IPS-15b (cell line): ENCODE results near the gene DUS2.
"Not testable (repeated sequence)": the region's sequence is repeated elsewhere in the genome, so short reads cannot be mapped to it uniquely, and the experiment has no call there.

Source experiments
- H3K27me3 ChIP-seq: one replicate; pipeline ENCODE4 v1.6.1; 2013; ENCODE audit warnings: low read length; ENCODE audit not compliant: control insufficient read depth, insufficient read depth
- H3K36me3 ChIP-seq: one replicate; pipeline ENCODE4 v1.6.1; 2013; ENCODE audit warnings: low read length; ENCODE audit not compliant: control insufficient read depth, insufficient read depth
- H3K4me1 ChIP-seq: one replicate; pipeline ENCODE4 v1.6.1; 2013; ENCODE audit warnings: mild to moderate bottlenecking, low read length; ENCODE audit not compliant: control insufficient read depth, insufficient read depth
- H3K4me3 ChIP-seq: one replicate; pipeline ENCODE4 v1.5.1; 2013; ENCODE audit warnings: low read depth, low read length
- H3K9ac ChIP-seq: one replicate; pipeline ENCODE4 v1.6.1; 2013; ENCODE audit warnings: low read depth, mild to moderate bottlenecking, low read length
- H3K9me3 ChIP-seq: one replicate; pipeline ENCODE4 v1.6.1; 2013; ENCODE audit warnings: mild to moderate bottlenecking, low read length; ENCODE audit not compliant: control insufficient read depth, insufficient read depth

DUS2 gene

DNA sequence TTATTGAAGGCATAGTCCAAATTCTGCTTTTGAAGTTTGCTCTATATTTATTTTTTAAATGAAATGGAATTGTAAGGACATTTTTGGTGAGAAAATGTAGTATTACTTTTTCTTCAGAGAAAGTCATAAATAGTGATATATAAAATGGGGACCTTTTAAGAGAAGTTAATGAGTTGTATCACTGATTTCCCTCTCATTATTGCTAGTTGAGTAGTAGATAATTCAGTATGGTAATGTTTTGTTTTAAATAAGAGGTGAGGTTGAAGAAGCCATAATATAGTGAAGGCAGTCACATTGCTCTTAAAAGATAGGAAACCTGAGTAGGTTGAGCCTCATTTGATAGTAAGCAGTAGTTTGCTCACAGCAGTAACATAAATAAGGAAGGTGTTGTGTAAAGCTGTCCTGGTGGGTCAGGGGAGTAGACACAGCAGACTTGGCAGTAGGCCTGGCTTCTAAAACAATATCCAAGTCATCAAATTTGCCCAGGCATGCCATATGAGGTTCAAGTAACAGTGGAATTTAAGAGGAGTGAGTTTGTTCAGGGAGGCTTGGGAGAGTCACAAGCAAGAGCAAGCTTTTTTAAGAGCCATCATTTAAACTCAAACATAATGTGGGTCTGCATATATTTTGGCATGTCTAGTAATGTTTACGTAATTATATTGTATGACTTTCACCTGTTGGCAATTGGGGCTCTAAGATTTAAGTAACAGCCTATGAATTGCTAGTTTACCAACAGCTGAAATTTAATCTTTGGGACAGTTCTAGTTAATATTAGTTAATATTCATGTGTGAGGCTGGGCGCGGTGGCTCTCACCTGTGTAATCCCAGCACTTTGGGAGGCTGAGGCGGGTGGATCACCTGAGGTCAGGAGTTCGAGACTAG, 68.5 kb downstream of the DUS2 start:
- Histone ChIP-seq H3K4me3 (no peak overlapping the region), H3K4me1 (peaks cover 25% of the 10 kb centered on the region)

DNA sequence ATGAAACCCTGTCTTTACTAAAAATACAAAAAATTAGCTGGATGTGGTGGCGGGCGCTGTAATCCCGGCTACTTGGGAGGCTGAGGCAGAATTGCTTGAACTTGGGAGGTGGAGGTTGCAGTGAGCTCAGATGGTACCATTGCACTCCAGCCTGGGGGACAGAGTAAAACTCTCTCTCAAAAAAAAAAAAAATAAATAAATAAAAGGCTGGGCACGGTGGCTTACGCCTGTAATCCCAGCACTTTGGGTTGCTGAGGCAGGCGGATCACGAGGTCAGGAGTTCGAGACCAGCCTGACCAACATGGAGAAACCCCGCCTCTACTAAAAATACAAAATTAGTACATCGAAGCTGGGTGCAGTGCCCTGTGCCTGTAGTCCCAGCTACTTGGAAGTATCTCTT, 69.2 kb downstream of the DUS2 start:
- H3K4me3 ChIP-seq, H3K36me3 ChIP-seq, H3K9ac ChIP-seq, H3K9me3 ChIP-seq, H3K27me3 ChIP-seq: not testable (repeated sequence)
- peaks cover 25% of the 10 kb centered on the region for H3K4me1 ChIP-seq

More for the DNA sequence above, 68.5 kb downstream of the DUS2 start:
- Histone ChIP-seq H3K9ac (peak overlapping the region; percentile 9), H3K36me3 (no peaks in the 10 kb centered on the region), H3K9me3 (no peaks in the 10 kb centered on the region), H3K27me3 (no peaks in the 10 kb centered on the region)

DNA sequence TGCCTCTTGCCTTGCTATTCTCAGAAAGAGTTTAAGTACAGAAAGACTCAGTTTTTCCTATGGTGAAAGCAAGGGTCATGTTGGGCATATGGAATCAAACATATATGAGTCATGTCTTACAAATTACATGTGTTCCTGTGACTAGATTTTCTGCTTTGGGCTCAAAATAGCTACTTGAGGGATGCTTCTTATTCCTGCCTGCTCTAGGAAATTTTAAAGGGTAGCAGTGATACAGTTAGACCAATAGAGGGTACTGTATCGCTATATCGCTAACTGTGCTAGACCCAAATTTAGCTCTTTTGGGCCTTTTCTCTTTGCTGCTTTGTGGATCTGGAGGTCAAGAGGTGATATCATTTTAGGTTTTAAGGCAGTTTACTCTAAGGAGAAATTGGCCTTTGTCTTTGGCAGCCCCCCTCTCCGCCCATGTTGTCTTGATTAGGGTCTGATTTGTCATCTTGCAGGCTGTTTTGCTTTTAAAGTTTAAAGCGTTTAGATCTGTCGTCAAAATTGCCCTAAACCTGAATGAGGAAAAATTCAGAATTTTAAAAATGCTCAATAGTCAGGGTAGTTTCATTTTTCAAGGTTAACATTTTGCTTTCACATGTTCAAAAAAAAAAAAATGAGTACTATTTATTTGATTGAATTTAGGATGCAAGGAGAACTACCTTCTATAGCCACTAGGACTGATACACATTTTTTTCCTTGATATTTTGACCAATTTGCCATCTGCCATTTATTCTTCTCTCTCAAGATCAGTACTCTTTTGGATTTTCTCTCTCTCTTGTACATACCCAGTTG, 70.9 kb downstream of the DUS2 start:
- Histone ChIP-seq H3K27me3 (no peaks in the 10 kb centered on the region), H3K9ac (no peak overlapping the region), H3K4me3 (no peak overlapping the region), H3K36me3 (no peaks in the 10 kb centered on the region), H3K4me1 (peaks cover 25% of the 10 kb centered on the region), H3K9me3 (no peaks in the 10 kb centered on the region)

DNA sequence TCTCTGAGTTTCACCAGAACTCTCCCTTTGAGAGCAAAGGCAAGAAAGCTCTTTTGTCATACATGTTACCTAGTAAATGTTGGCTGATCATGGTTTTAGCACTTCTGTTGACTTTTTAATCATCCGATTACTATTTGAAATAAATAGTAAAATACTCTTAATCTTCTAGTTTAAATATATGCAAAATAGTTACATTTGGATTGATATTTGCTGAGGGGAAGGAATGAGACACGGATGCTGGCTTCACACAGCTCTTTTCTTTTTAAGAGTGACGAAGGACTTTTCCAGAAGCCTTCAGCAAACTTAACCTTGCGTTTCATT, 71.5 kb downstream of the DUS2 start:
- Histone ChIP-seq H3K4me1 (peaks cover 25% of the 10 kb centered on the region), H3K4me3 (no peak overlapping the region), H3K9me3 (no peaks in the 10 kb centered on the region), H3K9ac (no peak overlapping the region), H3K36me3 (no peaks in the 10 kb centered on the region), H3K27me3 (no peaks in the 10 kb centered on the region)

DNA sequence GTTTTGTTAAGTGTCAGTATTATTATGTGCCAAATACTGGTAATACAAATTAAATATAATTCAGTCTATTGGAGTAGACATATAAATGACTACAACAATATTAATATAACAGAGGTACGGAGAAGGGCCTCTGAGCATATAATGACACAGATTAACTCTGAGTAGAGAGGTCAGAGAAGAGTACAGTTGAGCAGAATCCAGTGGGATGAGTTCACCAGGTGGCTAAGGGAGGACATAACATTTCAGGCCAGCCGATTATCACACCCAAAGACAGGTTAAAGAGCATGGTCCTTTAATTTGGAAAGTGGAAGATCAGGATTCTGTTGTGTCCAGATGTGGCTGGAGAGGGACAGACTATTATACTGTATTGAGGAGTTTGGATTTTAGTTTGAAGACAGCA, 73.4 kb downstream of the DUS2 start:
- Histone ChIP-seq H3K4me3 (no peak overlapping the region), H3K4me1 (peaks cover 18% of the 10 kb centered on the region), H3K9me3 (no peaks in the 10 kb centered on the region), H3K27me3 (no peaks in the 10 kb centered on the region), H3K9ac (no peak overlapping the region), H3K36me3 (no peaks in the 10 kb centered on the region)

DNA sequence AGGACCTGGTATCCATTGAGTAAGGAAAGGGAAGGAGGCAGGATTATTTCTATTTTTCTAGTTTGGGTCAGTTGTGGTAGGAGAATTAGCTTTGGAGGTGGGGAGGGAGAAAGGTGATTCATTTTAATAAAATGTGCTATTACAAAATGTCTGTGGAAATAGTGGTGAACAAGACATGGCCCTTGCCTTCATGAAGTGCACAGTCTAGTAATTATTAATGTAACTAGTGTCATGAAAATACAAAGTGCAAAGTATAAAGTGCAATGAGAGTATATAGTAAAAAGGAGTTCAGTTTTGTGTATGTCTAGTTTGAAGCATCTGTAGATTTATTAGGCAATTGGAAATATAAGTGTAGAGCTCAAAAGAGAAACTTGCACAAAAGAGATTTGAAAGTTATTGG, 74.0 kb downstream of the DUS2 start:
- no peaks in the 10 kb centered on the region for H3K36me3 ChIP-seq
- H3K4me1 ChIP-seq, result peaks cover 18% of the 10 kb centered on the region
- H3K4me3 ChIP-seq, result no peak overlapping the region
- H3K9ac ChIP-seq, result no peak overlapping the region
- no peaks in the 10 kb centered on the region for H3K9me3 ChIP-seq
- H3K27me3 ChIP-seq, result no peaks in the 10 kb centered on the region

DNA sequence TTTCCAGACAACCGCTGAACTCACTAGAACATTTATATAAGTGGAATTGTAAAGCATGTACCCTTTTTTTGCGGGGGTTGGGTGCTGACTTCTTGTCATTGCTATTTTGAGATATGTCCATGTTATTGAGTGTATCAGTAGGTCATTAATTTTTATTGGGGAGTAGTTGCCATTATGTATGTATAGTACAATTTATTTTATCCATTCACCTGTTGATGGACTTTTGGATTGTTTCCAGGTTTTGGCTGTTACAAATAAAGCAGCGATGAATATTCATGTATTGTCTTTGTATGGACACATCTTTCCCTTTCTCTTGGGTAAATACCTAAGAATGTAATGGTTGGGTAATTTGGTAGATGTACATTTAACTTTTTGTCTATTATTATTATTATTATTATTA, 74.8 kb downstream of the DUS2 start:
- Histone ChIP-seq H3K27me3 (no peaks in the 10 kb centered on the region), H3K36me3 (no peaks in the 10 kb centered on the region), H3K9me3 (no peaks in the 10 kb centered on the region), H3K9ac (no peak overlapping the region), H3K4me1 (peaks cover 18% of the 10 kb centered on the region), H3K4me3 (no peak overlapping the region)

DNA sequence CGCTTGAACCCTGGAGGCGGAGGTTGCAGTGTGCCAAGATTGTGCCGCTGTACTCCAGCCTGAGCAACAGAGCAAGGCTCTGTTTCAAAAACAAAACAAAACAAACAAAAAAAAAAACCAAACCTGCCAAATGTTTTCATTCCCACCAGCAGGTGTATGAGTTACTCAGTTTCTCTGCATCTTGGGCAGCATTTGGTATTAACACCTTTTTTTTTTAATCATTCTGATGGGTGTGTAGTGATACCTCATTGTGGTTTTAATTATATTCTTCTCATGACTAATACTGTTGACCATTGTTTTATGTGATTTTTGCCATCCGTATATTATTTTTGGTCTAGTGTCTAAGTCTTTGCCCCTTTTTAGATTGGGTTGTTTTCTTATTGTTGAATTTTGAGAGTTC, 77.4 kb downstream of the DUS2 start:
- no peaks in the 10 kb centered on the region for H3K27me3 ChIP-seq
- H3K36me3 ChIP-seq, result no peaks in the 10 kb centered on the region
- no peak overlapping the region for H3K4me3 ChIP-seq
- peaks cover 4% of the 10 kb centered on the region for H3K4me1 ChIP-seq
- no peaks in the 10 kb centered on the region for H3K9me3 ChIP-seq
- H3K9ac ChIP-seq, result no peak overlapping the region

DNA sequence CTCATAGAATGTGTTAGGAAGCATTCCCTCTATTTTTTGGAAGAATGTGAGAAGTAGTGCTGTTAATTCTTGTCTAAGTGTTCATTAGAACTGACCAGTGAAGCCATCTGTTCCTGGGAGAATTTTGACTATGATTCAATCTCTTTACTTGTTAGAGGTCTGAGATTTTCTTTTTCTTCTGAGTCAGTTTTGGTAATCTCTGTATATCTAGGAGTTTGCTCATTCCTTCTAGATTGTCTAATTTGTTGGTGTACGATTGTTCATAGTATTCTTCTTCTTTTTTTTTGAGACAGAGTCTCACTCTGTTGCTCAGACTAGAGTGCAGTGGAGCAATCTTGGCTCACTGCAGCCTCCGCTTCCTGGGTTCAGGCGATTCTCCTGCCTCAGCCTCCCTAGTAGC, 82.5 kb downstream of the DUS2 start:
- Histone ChIP-seq H3K27me3 (no peaks in the 10 kb centered on the region), H3K4me1 (peaks cover 2% of the 10 kb centered on the region), H3K9ac (no peak overlapping the region), H3K9me3 (no peaks in the 10 kb centered on the region), H3K4me3 (no peak overlapping the region), H3K36me3 (no peaks in the 10 kb centered on the region)

DNA sequence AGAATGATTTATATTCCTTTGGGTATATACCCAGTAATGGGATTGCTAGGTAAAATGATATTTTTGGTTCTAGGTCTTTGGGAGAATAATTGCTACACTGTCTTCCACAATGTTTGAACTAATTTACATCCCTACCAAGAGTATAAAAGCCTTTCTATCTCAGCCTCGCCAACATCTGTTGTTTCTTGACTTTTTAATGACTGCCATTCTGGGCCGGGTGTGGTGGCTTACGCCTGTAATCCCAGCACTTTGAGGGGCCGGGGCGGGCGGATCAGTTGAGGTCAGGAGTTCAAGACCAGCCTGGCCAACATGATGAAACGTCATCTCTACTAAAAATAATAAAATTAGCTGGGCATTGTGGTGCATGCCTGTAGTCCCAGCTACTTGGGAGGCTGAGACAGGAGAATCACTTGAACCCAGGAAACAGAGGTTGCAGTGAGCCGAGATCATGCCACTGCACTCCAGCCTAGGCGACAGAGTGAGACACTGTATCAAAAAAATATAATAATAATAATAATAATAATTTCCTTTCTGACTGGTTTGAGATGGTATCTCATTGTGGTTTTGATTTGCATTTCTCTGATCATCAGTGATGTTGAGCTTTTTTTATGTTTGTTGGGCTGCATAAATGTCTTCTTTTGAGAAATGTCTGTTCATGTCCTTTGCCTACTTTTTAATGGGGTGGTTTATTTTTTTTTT, 84.3 kb downstream of the DUS2 start:
- H3K4me1 ChIP-seq, result not testable (repeated sequence)

DNA sequence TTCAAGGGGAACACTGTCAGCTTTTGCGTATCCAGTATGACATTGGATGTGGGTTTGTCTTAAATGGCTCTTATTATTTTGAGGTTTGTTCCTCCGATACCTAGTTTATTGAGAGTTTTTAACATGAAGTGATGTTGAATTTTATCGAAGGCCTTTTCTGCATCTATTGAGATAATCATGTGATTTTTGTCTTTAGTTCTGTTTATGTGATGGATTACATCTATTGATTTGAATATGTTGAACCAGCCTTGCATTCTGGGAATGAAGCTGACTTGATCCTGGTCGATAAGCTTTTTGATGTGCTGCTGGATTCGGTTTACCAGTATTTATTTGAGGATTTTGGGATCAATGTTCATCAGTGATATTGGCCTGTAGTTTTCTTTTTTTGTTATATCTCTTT, 86.1 kb downstream of the DUS2 start:
- H3K9ac ChIP-seq, H3K9me3 ChIP-seq, H3K27me3 ChIP-seq, H3K4me3 ChIP-seq, H3K4me1 ChIP-seq, H3K36me3 ChIP-seq: not testable (repeated sequence)

More for the DNA sequence above, 84.3 kb downstream of the DUS2 start:
- H3K27me3 ChIP-seq, H3K9me3 ChIP-seq, H3K4me3 ChIP-seq, H3K36me3 ChIP-seq, H3K9ac ChIP-seq: not testable (repeated sequence)
